Hindlimb muscle (tissue), 1 donor: ENCODE measurements around the gene CASP4. TPM values are rescaled to one million over a fixed set of nuclear protein-coding genes. Genes with fewer than 3 reads are reported as not detected.
A peak's percentile ranks its signal among the peaks of the same experiment; 100 is the strongest.
"Not testable (repeated sequence)": the region's sequence is repeated elsewhere in the genome, so short reads cannot be mapped to it uniquely, and the experiment has no call there.

Experiments used
- DNase-seq: peaks from one replicate; pipeline ENCODE4 v3.0.0-alpha.2; 2013
- polyA plus RNA-seq: library from polyadenylated mRNA; unstranded; fragments of 120-200 nt; gene quantifications from one replicate; pipeline ENCODE4 v1.2.1, GENCODE V29; 2013; ENCODE audit not compliant: insufficient read length

CASP4 gene
- polyA plus RNA-seq: 29.7 TPM

DNA sequence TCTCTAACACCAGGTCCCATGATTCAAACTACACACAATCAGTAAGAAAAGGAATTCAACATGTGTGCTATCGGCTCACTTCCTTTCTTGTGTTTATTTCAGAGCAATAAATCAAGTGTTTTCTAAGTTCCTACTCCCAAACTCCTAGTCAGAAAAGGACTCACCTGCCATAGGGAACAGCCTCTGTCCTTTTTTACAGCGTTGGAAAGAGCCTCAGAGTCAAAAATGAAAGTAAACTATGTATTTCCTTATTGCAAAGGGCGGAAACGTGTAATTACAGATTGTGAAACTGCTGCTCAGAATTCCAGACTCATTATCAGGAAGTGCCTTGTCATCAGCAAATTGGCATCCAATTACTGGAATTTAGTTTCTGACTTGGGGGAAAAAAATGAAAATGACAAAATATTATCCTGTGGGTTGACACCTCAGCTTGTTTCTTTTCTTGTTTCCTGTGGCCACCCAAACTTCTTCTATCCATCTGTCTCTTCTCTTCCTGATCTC is at the start of gene CASP4:
TSS of gene CASP4 (minus strand) at position 220 of the 501 bp plus-strand sequence. CDS start at position 171, 49 bp downstream.
- DNase-seq: peak; percentile 67

GRCh38 chr11:105007463-105007862 is 39.1 kb upstream of the CASP4 start:
- DNase-seq: no peak

DNA sequence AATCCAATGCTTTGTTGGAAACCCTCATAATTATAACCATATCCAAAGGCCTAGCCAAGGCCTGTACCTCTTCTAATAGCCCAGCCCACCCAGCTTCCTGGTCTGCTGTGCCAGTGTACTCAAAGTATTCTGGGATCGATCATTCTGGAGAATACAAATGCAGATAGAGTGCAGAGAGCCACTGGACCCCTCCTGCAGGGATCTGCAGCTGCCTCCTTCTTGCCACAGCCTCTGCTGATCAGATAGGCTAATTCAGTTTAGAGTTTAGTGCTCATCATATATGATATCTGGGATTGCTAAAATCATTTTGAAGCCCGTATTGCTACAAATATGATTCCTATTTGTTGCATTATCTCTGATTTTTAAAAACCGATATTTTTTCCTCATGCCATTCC is 37.1 kb upstream of the CASP4 start:
- DNase-seq: no peak

- peak; percentile 5 for DNase-seq
Observed at GRCh38 chr11:105004021-105004420, 35.6 kb upstream of the CASP4 start.

- no peak for DNase-seq
Observed at GRCh38 chr11:105003151-105003550, 34.8 kb upstream of the CASP4 start.

DNA sequence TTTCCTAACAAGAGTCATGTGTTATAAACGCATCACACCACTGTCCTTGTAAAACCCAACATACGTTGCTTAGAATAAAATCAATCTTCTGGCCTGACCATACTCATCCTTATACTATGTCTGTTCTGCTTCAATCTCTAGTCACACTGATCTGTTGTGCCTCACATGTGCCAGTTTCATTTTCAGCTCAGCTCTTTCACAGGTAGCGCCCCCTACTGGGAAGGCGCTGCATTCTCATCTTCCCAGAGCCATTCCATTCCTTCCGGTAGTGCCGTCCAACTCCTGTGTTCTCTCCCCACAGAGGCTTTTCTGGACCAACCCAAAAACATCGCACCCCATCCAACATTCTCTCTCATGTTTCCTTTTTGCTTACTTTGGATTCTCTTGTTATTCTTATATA is 32.4 kb upstream of the CASP4 start:
- DNase-seq: no peak

GRCh38 chr11:105000167-105000566 is 31.8 kb upstream of the CASP4 start:
- DNase-seq: no peak

GRCh38 chr11:104999721-105000120 is 31.3 kb upstream of the CASP4 start:
- DNase-seq: no peak

DNA sequence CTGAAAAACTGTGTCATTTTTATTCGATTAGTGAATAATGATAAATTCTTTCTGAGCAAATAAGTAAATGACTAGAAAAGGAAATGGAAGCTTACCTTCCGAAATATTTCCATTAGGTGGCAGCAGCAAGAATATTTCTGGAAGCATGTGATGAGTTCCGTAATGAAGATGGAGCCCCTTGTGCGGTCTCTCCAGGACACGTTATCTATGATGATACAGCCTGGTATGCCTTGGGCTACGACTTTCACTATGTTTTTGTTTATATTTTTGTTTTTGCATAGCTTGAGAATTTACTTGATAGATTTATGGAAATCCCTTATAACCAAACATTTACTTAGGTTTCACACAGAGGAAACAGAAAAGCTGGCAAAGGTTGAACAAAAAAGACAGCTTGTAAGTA is 28.9 kb upstream of the CASP4 start:
- no peak for DNase-seq

DNA sequence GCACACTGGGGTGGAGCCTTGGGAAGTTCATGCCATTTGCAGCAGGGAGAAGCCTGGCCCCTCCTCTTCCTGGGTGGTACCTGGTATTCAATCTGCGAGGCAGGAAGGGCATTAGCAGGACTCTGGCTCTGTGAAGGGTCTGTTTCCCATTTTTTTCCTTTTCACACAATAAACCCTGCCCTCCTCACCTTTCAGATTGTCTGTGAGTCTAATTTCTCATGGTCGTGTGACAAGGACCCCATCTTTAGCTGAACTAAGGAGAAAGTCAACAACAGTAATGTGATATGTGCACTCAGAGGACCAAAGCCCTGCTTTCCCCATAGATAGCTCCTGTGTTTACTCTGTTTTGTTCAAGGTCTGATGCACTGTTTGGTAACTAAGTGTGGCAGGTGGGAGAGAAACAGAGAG is 26.6 kb upstream of the CASP4 start:
- no peak for DNase-seq

GRCh38 chr11:104992781-104993180 is 24.4 kb upstream of the CASP4 start:
- DNase-seq: no peak

GRCh38 chr11:104991994-104992393 is 23.6 kb upstream of the CASP4 start:
- DNase-seq: no peak

DNA sequence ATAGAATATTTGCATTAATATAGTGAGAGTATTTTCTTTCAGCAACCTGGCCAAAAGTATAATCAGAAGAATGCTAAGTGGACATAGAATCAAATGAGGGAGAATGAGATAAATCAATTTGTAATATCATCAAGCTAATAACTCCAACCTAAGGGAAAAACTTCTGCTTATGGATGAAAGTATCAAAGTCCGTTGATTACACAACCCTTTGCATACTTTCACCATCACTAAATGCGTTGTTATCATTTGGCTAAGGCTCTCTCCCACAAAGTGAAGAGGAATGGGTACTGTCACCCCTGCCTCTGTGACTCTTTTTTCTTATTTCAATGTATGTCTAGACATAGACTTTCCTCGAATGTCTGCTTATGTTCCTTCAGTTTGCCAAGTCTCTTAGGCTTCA is 16.4 kb upstream of the CASP4 start:
- no peak for DNase-seq

- DNase-seq: no peak
Observed at GRCh38 chr11:104979839-104980238, 11.5 kb upstream of the CASP4 start.

GRCh38 chr11:104973616-104974015 is 5.2 kb upstream of the CASP4 start:
- DNase-seq: no peak

GRCh38 chr11:104972924-104973323 is 4.5 kb upstream of the CASP4 start:
- not testable (repeated sequence) for DNase-seq

- DNase-seq: no peak
Observed at GRCh38 chr11:104970756-104971155, 2.4 kb upstream of the CASP4 start.

- peak; percentile 61 for DNase-seq
Observed at GRCh38 chr11:104968856-104969776, 742 bp upstream of the CASP4 start.

DNA sequence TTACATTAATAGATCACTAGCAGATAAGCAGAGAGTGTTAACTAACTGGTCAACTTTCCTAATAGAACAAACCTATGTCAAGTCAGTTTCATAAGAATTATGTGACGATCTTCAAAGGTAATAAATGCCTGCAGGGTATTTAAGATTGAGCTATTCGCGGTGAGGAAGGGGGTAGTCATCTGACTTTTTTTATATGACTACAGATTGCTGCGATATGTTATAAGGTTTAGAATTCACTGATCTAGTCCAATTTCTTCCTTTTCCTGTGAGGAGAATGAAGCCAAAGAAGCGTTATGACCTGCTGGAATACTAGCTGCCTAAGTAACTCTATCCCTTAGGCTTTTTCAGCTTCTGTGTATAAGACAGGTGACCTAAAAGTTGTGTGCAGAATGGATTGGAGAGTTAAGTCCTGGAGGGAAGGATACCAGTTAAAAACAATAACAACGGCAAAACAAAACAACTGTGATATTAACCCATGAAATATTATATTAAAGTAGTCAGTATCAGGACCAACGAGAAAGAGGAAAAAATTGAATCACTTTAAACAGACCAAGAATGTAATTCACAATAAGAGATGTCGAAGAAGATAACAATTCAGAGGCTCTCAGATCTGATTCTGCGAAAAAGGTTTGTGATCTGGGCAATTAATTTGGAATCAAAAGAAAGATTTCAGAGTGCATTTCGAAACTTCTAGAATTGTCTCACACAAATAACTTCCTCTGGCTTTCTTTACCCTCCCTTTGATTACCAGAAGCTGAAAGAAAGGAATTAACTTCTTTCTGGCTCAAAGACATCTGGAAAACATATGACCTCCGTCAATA is 630 bp downstream of the CASP4 start:
- DNase-seq: peak; percentile 18

DNA sequence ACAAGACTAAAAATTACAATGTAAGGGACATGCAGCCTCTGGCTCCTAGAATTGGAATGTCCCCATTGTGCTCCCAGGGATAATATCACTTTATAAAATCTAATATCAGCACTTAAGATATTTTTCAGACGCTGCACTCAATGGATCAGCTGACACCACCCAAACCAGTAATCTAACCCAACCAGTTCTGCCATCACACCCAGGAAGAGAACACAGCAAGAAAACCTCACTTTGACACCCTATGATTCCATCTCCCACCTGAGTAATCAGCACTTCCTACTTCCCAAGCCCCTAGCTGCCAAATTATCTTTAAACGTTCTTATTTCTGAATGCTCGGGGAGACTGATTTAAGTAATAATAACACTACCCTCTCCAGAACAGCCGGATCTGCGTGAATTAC is 2.6 kb downstream of the CASP4 start:
- DNase-seq: no peak

DNA sequence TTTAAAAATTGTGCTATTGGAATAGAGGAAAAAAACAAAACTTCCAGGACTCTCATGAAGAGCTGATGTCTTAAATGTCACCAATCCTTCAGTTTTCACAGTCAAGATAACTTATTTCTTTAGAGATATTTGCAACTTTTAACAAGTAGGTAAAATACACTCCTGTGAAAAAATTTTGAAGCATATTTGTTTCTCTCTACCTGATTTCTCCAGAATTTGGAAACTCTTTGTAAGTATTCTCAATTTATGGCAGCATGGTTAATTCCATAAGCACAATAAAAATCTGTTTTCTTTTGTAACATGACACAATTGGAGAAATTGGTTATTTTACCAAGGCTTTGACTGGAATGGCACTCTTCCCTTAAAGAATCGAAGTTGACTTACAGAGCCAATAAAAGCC is 4.1 kb downstream of the CASP4 start:
- DNase-seq: no peak

- no peak for DNase-seq
Observed at GRCh38 chr11:104962852-104963251, 5.5 kb downstream of the CASP4 start.

GRCh38 chr11:104957280-104957679 is 11.1 kb downstream of the CASP4 start:
- DNase-seq: no peak
